ENCODE measurements around the gene JAK3.

DNA sequence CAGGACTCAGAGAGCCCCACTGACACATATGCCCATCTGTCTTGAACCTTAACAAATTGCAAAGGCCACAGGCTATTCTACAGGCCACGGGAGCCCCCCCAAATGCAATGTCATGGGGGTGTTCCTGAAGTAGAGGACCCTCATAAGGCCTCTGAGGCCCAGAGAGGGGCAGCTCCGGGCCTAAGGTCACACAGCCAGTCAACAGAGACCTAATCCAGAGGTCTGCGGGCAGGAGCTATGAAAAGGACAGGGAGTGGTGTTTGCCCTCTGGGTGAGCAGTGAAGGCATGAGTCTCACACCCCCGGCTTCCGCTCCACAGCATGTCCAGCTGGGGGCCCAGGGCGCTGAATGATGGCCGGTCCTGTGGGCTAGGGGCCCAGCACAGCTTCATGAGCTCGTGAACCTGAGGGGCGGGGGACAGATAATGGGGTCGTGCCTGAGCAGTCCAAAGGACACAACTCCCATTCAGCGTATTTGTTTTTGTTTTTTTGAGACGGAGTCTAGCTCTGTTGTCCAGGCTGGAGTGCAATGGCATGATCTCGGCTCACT, 21.2 kb downstream of the JAK3 start:
- TF ChIP-seq MAX (IDR thresholded peaks at IDR 0.05) (no peak), YY1 (IDR thresholded peaks at IDR 0.05; ENCODE audit: low read depth) (no peak), TCF12 (IDR thresholded peaks at IDR 0.05; ENCODE audit: low read depth) (no peak), RAD21 (IDR thresholded peaks at IDR 0.05; ENCODE audit: low read depth) (no peak), FOXM1 (IDR thresholded peaks at IDR 0.05; ENCODE audit: borderline replicate concordance, low read depth) (no peak), CREB1 (IDR thresholded peaks at IDR 0.05; ENCODE audit: low read depth) (no peak), EP300 (IDR thresholded peaks at IDR 0.05; ENCODE audit: borderline replicate concordance) (no peak), EGR1 (IDR thresholded peaks at IDR 0.05) (no peak), TAF1 (IDR thresholded peaks at IDR 0.05; ENCODE audit: low read depth) (no peak), ZBTB7A (IDR thresholded peaks at IDR 0.05; ENCODE audit: low read depth) (no peak)
- TF ChIP-seq, protein P1, sequence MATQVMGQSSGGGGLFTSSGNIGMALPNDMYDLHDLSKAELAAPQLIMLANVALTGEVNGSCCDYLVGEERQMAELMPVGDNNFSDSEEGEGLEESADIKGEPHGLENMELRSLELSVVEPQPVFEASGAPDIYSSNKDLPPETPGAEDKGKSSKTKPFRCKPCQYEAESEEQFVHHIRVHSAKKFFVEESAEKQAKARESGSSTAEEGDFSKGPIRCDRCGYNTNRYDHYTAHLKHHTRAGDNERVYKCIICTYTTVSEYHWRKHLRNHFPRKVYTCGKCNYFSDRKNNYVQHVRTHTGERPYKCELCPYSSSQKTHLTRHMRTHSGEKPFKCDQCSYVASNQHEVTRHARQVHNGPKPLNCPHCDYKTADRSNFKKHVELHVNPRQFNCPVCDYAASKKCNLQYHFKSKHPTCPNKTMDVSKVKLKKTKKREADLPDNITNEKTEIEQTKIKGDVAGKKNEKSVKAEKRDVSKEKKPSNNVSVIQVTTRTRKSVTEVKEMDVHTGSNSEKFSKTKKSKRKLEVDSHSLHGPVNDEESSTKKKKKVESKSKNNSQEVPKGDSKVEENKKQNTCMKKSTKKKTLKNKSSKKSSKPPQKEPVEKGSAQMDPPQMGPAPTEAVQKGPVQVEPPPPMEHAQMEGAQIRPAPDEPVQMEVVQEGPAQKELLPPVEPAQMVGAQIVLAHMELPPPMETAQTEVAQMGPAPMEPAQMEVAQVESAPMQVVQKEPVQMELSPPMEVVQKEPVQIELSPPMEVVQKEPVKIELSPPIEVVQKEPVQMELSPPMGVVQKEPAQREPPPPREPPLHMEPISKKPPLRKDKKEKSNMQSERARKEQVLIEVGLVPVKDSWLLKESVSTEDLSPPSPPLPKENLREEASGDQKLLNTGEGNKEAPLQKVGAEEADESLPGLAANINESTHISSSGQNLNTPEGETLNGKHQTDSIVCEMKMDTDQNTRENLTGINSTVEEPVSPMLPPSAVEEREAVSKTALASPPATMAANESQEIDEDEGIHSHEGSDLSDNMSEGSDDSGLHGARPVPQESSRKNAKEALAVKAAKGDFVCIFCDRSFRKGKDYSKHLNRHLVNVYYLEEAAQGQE (IDR thresholded peaks at IDR 0.05; ENCODE audit: low read depth) = no peak
- TF ChIP-seq, protein P2, sequence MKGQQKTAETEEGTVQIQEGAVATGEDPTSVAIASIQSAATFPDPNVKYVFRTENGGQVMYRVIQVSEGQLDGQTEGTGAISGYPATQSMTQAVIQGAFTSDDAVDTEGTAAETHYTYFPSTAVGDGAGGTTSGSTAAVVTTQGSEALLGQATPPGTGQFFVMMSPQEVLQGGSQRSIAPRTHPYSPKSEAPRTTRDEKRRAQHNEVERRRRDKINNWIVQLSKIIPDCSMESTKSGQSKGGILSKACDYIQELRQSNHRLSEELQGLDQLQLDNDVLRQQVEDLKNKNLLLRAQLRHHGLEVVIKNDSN (IDR thresholded peaks at IDR 0.05) = no peak
